Measurements from ENCODE around the gene PSME3IP1. TPM values are rescaled to one million over a fixed set of nuclear protein-coding genes. Genes with fewer than 3 reads are reported as not detected.

The PSME3IP1 gene
- total RNA-seq, 1 donor from 2014 or later: 79.8 TPM

GRCh38 chr16:57223057-57223456, 37.2 kb upstream of the PSME3IP1 start:
- H3K27ac ChIP-seq: no peak overlapping the region
- peaks cover 96% of the 10 kb centered on the region for H3K36me3 ChIP-seq
- H3K4me1 ChIP-seq: no peaks in the 10 kb centered on the region
- H3K9me3 ChIP-seq: no peaks in the 10 kb centered on the region
- TF ChIP-seq CTCF (IDR thresholded peaks at IDR 0.05): no peak
- ATAC-seq (no peak), DNase-seq (no peak)
- no peak overlapping the region for H3K4me3 ChIP-seq
- intact Hi-C loops (cut with DNase I): no loop called here
- no peaks in the 10 kb centered on the region for H3K27me3 ChIP-seq (ENCODE audit: low read depth)

GRCh38 chr16:57216968-57217367, 31.1 kb upstream of the PSME3IP1 start:
- no peaks in the 10 kb centered on the region for H3K27me3 ChIP-seq (ENCODE audit: low read depth)
- no peak overlapping the region for H3K4me3 ChIP-seq
- H3K4me1 ChIP-seq: no peaks in the 10 kb centered on the region
- H3K36me3 ChIP-seq: peaks cover 96% of the 10 kb centered on the region
- no peak for ATAC-seq
- no peak overlapping the region for H3K27ac ChIP-seq
- no peak for TF ChIP-seq CTCF (IDR thresholded peaks at IDR 0.05)
- peaks cover 20% of the 10 kb centered on the region for H3K9me3 ChIP-seq
- no peak for DNase-seq
- intact Hi-C loops (cut with DNase I): no loop called here

- no peak for TF ChIP-seq CTCF (IDR thresholded peaks at IDR 0.05)
- ATAC-seq (no peak), DNase-seq (no peak)
- Histone ChIP-seq H3K4me1 (no peaks in the 10 kb centered on the region), H3K9me3 (peaks cover 20% of the 10 kb centered on the region), H3K4me3 (no peak overlapping the region), H3K36me3 (peaks cover 98% of the 10 kb centered on the region), H3K27me3 (ENCODE audit: low read depth) (no peaks in the 10 kb centered on the region), H3K27ac (no peak overlapping the region)
- intact Hi-C loops (cut with DNase I): no loop called here
These were observed 27.6 kb upstream of the PSME3IP1 start for GRCh38 chr16:57213462-57213861.

- intact Hi-C loops (cut with DNase I): no loop called here
- Histone ChIP-seq H3K4me3 (no peak overlapping the region), H3K27me3 (ENCODE audit: low read depth) (no peaks in the 10 kb centered on the region), H3K4me1 (no peaks in the 10 kb centered on the region), H3K36me3 (peaks cover 98% of the 10 kb centered on the region), H3K9me3 (no peaks in the 10 kb centered on the region), H3K27ac (no peak overlapping the region)
- no peak for ATAC-seq
- DNase-seq: no peak
- TF ChIP-seq CTCF (IDR thresholded peaks at IDR 0.05): no peak
These were observed 23.9 kb upstream of the PSME3IP1 start for GRCh38 chr16:57209780-57210179.

GRCh38 chr16:57208926-57209325, 23.1 kb upstream of the PSME3IP1 start:
- ATAC-seq: no peak
- H3K4me3 ChIP-seq: no peak overlapping the region
- TF ChIP-seq CTCF (IDR thresholded peaks at IDR 0.05): no peak
- no peaks in the 10 kb centered on the region for H3K4me1 ChIP-seq
- no peaks in the 10 kb centered on the region for H3K9me3 ChIP-seq
- intact Hi-C loops (cut with DNase I): no loop called here
- no peak for DNase-seq
- no peaks in the 10 kb centered on the region for H3K27me3 ChIP-seq (ENCODE audit: low read depth)
- peaks cover 98% of the 10 kb centered on the region for H3K36me3 ChIP-seq
- H3K27ac ChIP-seq: no peak overlapping the region

GRCh38 chr16:57204675-57205074, 18.8 kb upstream of the PSME3IP1 start:
- peak in 1 of 2 donors; percentile 28 for ATAC-seq

More at GRCh38 chr16:57204675-57205074, 18.8 kb upstream of the PSME3IP1 start:
- Histone ChIP-seq H3K27me3 (ENCODE audit: low read depth) (no peaks in the 10 kb centered on the region), H3K27ac (no peak overlapping the region), H3K4me1 (no peaks in the 10 kb centered on the region), H3K9me3 (no peaks in the 10 kb centered on the region), H3K36me3 (peaks cover 57% of the 10 kb centered on the region), H3K4me3 (no peak overlapping the region)
- no peak for TF ChIP-seq CTCF (IDR thresholded peaks at IDR 0.05)
- DNase-seq: no peak
- intact Hi-C loops (cut with DNase I): no loop called here

Measured in lower lobe of right lung (tissue), 2 donors.